Choroid plexus epithelial cell (primary cell): Measurements from ENCODE around the gene SPESP1.
A peak's percentile ranks its signal among the peaks of the same experiment; 100 is the strongest.

ENCODE experiments used
- DNase-seq: peaks from one replicate; pipeline ENCODE4 v3.0.0-alpha.2; 2010; ENCODE audit warnings: low read depth
- H3K4me3 ChIP-seq: 2 replicates; pipeline ENCODE4 v1.5.1; 2011; ENCODE audit warnings: low read depth, mild to moderate bottlenecking, control low read depth, low read length, moderate library complexity
- TF ChIP-seq, protein P1 (sequence below): conservative IDR thresholded peaks from 2 replicates; pipeline ENCODE4 v1.5.1; 2011; ENCODE audit warnings: low read depth, mild to moderate bottlenecking, control low read depth, inconsistent platforms, low read length, moderate library complexity

The SPESP1 gene

DNA sequence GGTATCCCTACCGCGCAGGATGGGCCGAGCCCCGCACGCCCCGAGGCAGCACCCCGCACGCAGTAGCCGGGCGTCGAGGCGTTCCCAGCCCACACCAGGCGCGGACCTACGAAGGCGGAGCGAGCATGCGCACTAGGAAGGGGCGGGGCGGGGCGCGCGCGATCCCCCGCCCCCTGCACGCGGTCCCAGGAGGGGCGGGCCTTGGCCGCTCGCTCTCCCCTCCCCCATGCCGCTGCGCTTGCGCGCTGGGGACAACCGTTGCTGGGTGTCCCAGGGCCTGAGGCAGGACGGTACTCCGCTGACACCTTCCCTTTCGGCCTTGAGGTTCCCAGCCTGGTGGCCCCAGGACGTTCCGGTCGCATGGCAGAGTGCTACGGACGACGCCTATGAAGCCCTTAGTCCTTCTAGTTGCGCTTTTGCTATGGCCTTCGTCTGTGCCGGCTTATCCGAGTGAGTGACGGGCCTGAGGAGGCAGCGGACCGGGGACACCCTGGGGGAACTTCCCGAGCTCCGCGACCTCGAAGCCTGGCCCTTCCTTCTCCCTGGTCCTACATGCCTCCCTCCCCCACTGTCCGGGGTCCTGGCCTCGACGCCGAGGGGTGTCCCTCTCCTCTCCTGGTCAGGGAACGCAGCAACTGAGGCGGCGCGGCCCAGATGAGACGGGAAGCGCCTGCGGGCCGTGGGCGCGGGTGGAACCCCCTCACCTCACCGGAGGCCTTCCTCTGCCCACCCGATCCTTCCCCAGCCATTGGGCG, at the start of gene SPESP1:
Gene SPESP1 (plus strand): TSS at position 258 of the 755 bp plus-strand sequence. CDS start 129 bp downstream, at position 387.
- DNase-seq = peak; percentile 85

GRCh38 chr15:68885070-68885469, 45.3 kb upstream of the SPESP1 start:
- DNase-seq = peak; percentile 42
- TF ChIP-seq, protein P1, sequence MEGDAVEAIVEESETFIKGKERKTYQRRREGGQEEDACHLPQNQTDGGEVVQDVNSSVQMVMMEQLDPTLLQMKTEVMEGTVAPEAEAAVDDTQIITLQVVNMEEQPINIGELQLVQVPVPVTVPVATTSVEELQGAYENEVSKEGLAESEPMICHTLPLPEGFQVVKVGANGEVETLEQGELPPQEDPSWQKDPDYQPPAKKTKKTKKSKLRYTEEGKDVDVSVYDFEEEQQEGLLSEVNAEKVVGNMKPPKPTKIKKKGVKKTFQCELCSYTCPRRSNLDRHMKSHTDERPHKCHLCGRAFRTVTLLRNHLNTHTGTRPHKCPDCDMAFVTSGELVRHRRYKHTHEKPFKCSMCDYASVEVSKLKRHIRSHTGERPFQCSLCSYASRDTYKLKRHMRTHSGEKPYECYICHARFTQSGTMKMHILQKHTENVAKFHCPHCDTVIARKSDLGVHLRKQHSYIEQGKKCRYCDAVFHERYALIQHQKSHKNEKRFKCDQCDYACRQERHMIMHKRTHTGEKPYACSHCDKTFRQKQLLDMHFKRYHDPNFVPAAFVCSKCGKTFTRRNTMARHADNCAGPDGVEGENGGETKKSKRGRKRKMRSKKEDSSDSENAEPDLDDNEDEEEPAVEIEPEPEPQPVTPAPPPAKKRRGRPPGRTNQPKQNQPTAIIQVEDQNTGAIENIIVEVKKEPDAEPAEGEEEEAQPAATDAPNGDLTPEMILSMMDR = no peak
- no peak overlapping the region for H3K4me3 ChIP-seq

More for the DNA sequence above, at the start of gene SPESP1:
- TF ChIP-seq, protein P1 = no peak
- peak within 1 kb of the TSS; percentile 67 for H3K4me3 ChIP-seq

- H3K4me3 ChIP-seq = no peak overlapping the region
- DNase-seq = no peak
- TF ChIP-seq, protein P1 = no peak
Observed at GRCh38 chr15:68887120-68887519, 43.2 kb upstream of the SPESP1 start.

GRCh38 chr15:68887819-68888218, 42.5 kb upstream of the SPESP1 start:
- TF ChIP-seq, protein P1 = no peak
- DNase-seq = no peak
- no peak overlapping the region for H3K4me3 ChIP-seq

DNA sequence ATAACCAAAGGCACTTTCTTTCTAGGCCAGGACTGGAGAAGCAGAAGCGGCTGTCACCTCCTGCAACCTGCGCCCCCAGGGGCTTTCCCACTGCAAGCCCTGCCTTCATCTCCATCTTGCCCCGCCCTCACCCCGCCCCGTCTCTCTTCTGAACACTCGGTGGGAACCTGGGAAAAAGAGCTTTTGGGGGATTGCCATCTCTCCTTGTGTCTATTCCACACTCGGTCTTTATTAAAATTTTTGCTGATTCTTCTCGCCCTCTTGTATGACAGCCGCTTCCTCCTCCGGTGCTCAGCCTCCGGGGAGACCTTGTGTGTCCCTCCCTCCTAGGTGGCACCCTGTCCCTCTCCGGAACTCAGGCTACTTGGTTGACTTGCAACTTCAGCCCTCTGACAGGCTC, 41.9 kb upstream of the SPESP1 start:
- H3K4me3 ChIP-seq = no peak overlapping the region
- TF ChIP-seq, protein P1 = no peak
- no peak for DNase-seq

- TF ChIP-seq, protein P1 = no peak
- no peak for DNase-seq
- H3K4me3 ChIP-seq = no peak overlapping the region
Observed at GRCh38 chr15:68894208-68894607, 36.1 kb upstream of the SPESP1 start.

DNA sequence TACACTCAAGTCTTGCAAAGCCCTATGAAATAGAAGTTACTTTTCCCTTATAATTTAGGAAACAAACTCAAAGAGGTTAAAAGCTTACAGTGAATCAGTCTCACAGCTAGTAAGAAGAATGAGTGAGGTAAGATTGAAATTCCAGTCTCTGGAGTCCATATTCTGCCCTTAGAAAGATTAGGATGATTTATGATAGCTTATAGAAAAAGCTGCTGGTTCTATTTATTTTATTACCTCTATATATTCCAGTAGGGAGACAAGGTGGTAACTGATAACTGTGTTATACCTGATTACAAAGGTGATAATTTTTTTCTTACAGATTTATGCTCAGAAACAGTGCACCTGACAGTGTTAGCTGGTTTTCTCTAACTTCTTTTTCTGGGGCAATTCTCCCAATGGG, 34.1 kb upstream of the SPESP1 start:
- no peak overlapping the region for H3K4me3 ChIP-seq
- TF ChIP-seq, protein P1 = no peak
- no peak for DNase-seq
